GM21717 (cell line): ENCODE measurements around the gene GAPDHS.

ENCODE experiments used
- ATAC-seq: cut with Tn5 transposase; IDR thresholded peaks from one replicate; pipeline ENCODE4 v1.9.1; 2021; ENCODE audit warnings: mild to moderate bottlenecking, moderate library complexity; ENCODE audit not compliant: unreplicated experiment

Gene GAPDHS

GRCh38 chr19:35585848-35586247 lies 52.6 kb downstream of the GAPDHS start, which contains the start of gene PMIS2:
PMIS2 (plus strand) TSS chr19:35586173; CDS start chr19:35586260, 87 bp downstream.
- ATAC-seq: no peak

GRCh38 chr19:35587321-35587720 lies 54.1 kb downstream of the GAPDHS start:
- no peak for ATAC-seq

GRCh38 chr19:35590875-35591274 lies 57.6 kb downstream of the GAPDHS start:
- ATAC-seq: no peak

GRCh38 chr19:35592226-35592625 lies 59.0 kb downstream of the GAPDHS start:
- ATAC-seq: no peak
